A549 (cell line): ENCODE results near the gene FAM13A. TPM values are rescaled to one million over a fixed set of nuclear protein-coding genes. Genes with fewer than 3 reads are reported as not detected.
"Not testable (repeated sequence)": the region's sequence is repeated elsewhere in the genome, so short reads cannot be mapped to it uniquely, and the experiment has no call there.

ENCODE experiments used
- ATAC-seq, 2 experiments: fragments of 200-7000 bp in 1 of 2; fragments of >200 bp in 1 of 2; cut with Nextera tagmentation in 1 of 2; cut with Tn5 transposase in 1 of 2; 3 replicates each; pipeline versions ENCODE4 v1.8.0 to v1.9.1; 2018 to 2020; ENCODE audit warnings: mild to moderate bottlenecking in 1 of 2, moderate library complexity in 1 of 2
- CTCF ChIA-PET: fragments of 300-600 bp; sonication (Branson Sonifier 250); formaldehyde crosslinking; extraction: SDS; loops from one replicate; lab custom pipeline; 2021; ENCODE audit warnings: antibody characterized with exemption, inconsistent platforms; lab: Yijun Ruan, JAX
- POLR2A ChIA-PET: fragments of 350-600 bp; formaldehyde crosslinking; extraction: SDS; loops from one replicate; lab custom pipeline; 2021; ENCODE audit warnings: antibody characterized with exemption, inconsistent platforms; lab: Yijun Ruan, JAX
- DNase-seq, 2 experiments: peaks; one replicate each; pipeline versions ENCODE4 v3.0.0 to v3.0.0-alpha.2; 2011 to 2016; ENCODE audit warnings: low read depth in 1 of 2, low spot score in 1 of 2
- FAIRE-seq: peaks from 2 replicates; lab custom pipeline; 2011; peaks lifted over from hg19 to GRCh38; lab: Jason Lieb, UNC
- H3K27ac ChIP-seq, 2 experiments: fragments of >200 bp; sonication (Bioruptor Twin); formaldehyde crosslinking; 3 replicates each; pipeline ENCODE4 v1.5.1; 2016 to 2017
- H3K4me1 ChIP-seq: fragments of >200 bp; sonication (Bioruptor Twin); formaldehyde crosslinking; 3 replicates; pipeline ENCODE4 v1.6.1; 2016
- H3K4me2 ChIP-seq: fragments of >200 bp; sonication (Bioruptor Twin); formaldehyde crosslinking; 3 replicates; pipeline ENCODE4 v1.6.1; 2016
- H3K4me3 ChIP-seq: fragments of >200 bp; sonication (Bioruptor Twin); formaldehyde crosslinking; 3 replicates; pipeline ENCODE4 v1.5.1; 2016
- H3K9me3 ChIP-seq: fragments of >200 bp; sonication (Bioruptor Twin); formaldehyde crosslinking; 3 replicates; pipeline ENCODE4 v1.6.1; 2016
- BHLHE40 ChIP-seq: IDR thresholded peaks from 2 replicates; pipeline ENCODE4 v1.6.1; 2012; ENCODE audit warnings: low read depth, low read length, inconsistent platforms
- CEBPB ChIP-seq, 2 experiments: fragments of >200 bp in 1 of 2; sonication (Bioruptor Twin) in 1 of 2; formaldehyde crosslinking in 1 of 2; IDR thresholded peaks; 2 replicates each; pipeline ENCODE4 v1.6.1; 2012 to 2016
- EP300 ChIP-seq, 2 experiments: fragments of >200 bp; sonication (Bioruptor Twin); formaldehyde crosslinking; IDR thresholded peaks; 2 replicates in 1 of 2; 3 replicates in 1 of 2; pipeline ENCODE4 v1.6.1; 2016 to 2017
- FOSB ChIP-seq: fragments of 250-450 bp; sonication (Bioruptor Pico); IDR thresholded peaks from 2 replicates; pipeline ENCODE4 v1.5.0; 2020; ENCODE audit warnings: mild to moderate bottlenecking, moderate library complexity
- FOSL2 ChIP-seq, 2 experiments: fragments of 450-650 bp in 1 of 2; fragments of >200 bp in 1 of 2; sonication (Bioruptor Twin) in 1 of 2; formaldehyde crosslinking; IDR thresholded peaks; 2 replicates each; pipeline versions ENCODE4 v1.5.0 to v1.6.1; 2016 to 2020; ENCODE audit warnings: mild to moderate bottlenecking in 1 of 2, moderate library complexity in 1 of 2
- FOXS1 ChIP-seq: fragments of 250-450 bp; sonication (Bioruptor Pico); IDR thresholded peaks from 2 replicates; pipeline ENCODE4 v1.5.0; 2020; ENCODE audit warnings: mild to moderate bottlenecking, moderate library complexity
- GATA3 ChIP-seq: IDR thresholded peaks from 2 replicates; pipeline ENCODE4 v1.6.1; 2012; ENCODE audit warnings: borderline replicate concordance
- HDAC2 ChIP-seq: fragments of 200-600 bp; sonication (generic); IDR thresholded peaks from 2 replicates; pipeline ENCODE4 v1.6.1; 2016
- HEYL ChIP-seq: fragments of 250-450 bp; sonication (Bioruptor Pico); IDR thresholded peaks from 2 replicates; pipeline ENCODE4 v1.8.0; 2021; ENCODE audit warnings: mild to moderate bottlenecking, moderate library complexity
- HOXB13 ChIP-seq: fragments of 250-450 bp; sonication (Bioruptor Pico); IDR thresholded peaks from 2 replicates; pipeline ENCODE4 v1.5.0; 2020; ENCODE audit warnings: low read depth, mild to moderate bottlenecking, moderate library complexity
- HOXB5 ChIP-seq: fragments of 250-450 bp; sonication (Bioruptor Pico); IDR thresholded peaks from 2 replicates; pipeline ENCODE4 v1.5.0; 2020; ENCODE audit warnings: mild to moderate bottlenecking, moderate library complexity
- JUNB ChIP-seq: fragments of >200 bp; sonication (Bioruptor Twin); formaldehyde crosslinking; IDR thresholded peaks from 2 replicates; pipeline ENCODE4 v1.6.1; 2016
- KDM1A ChIP-seq: fragments of 200-600 bp; sonication (generic); IDR thresholded peaks from 2 replicates; pipeline ENCODE4 v1.6.1; 2016; ENCODE audit warnings: low read depth, mild to moderate bottlenecking
- MAZ ChIP-seq: fragments of 150-350 bp; IDR thresholded peaks from 2 replicates; pipeline ENCODE4 v1.6.1; 2014; ENCODE audit warnings: antibody characterized with exemption, low read depth, low read length, borderline replicate concordance
- PHF8 ChIP-seq: fragments of 200-600 bp; sonication (generic); IDR thresholded peaks from 2 replicates; pipeline ENCODE4 v1.6.1; 2016; ENCODE audit warnings: low read depth, mild to moderate bottlenecking, antibody characterized with exemption, moderate library complexity, borderline replicate concordance
- POLR2AphosphoS2 ChIP-seq: conservative IDR thresholded peaks from 2 replicates; pipeline ENCODE4 v1.6.1; 2012; ENCODE audit warnings: low read length, improper control_type of control experiment, inconsistent platforms
- RCOR1 ChIP-seq: fragments of 150-350 bp; IDR thresholded peaks from 2 replicates; pipeline ENCODE4 v1.6.1; 2014; ENCODE audit warnings: antibody characterized with exemption, low read length, low read depth
- RFX5 ChIP-seq: fragments of 450-650 bp; IDR thresholded peaks from 2 replicates; pipeline ENCODE4 v1.7.1; 2014; ENCODE audit warnings: antibody characterized with exemption, mild to moderate bottlenecking, moderate library complexity
- SMC3 ChIP-seq: fragments of >200 bp; sonication (Bioruptor Twin); formaldehyde crosslinking; IDR thresholded peaks from 3 replicates; pipeline ENCODE4 v1.6.1; 2018; ENCODE audit warnings: inconsistent platforms
- SREBF2 ChIP-seq: fragments of 450-650 bp; IDR thresholded peaks from 2 replicates; pipeline ENCODE4 v1.6.1; 2014; ENCODE audit warnings: mild to moderate bottlenecking, moderate library complexity
- ZC3H11A ChIP-seq: fragments of 450-650 bp; IDR thresholded peaks from 2 replicates; pipeline ENCODE4 v1.6.1; 2014; ENCODE audit warnings: antibody characterized with exemption, mild to moderate bottlenecking
- ZFP36 ChIP-seq: fragments of 450-650 bp; IDR thresholded peaks from 2 replicates; pipeline ENCODE4 v1.6.1; 2014; ENCODE audit warnings: borderline replicate concordance; ENCODE audit not compliant: partially characterized antibody
- ZNF302 ChIP-seq: fragments of 250-450 bp; sonication (Bioruptor Pico); IDR thresholded peaks from 2 replicates; pipeline ENCODE4 v1.9.0; 2021; ENCODE audit warnings: inconsistent platforms, mild to moderate bottlenecking, moderate library complexity
- WGBS: methylation state at CpG from one replicate; pipeline ENCODE4 v1.1.6; 2017; ENCODE audit errors: missing lambda C conversion rate; 5-methylcytosine and 5-hydroxymethylcytosine counted together
- polyA plus RNA-seq, 4 experiments: library from polyadenylated mRNA; depleted of rRNA in 3 of 4; stranded (reverse); fragments of >200 nt; fragmentation: RNase III in 1 of 4; extraction: RNeasy Plus Mini Kit Qiagen cat#74134 plus additional on column Dnase treatment in 1 of 4; gene quantifications; 2 replicates in 3 of 4; 3 replicates in 1 of 4; pipeline ENCODE4 v1.2.3, GENCODE V29; 2011 to 2017
- TF ChIP-seq, protein P1 (sequence below): fragments of >200 bp; sonication (Bioruptor Twin); formaldehyde crosslinking; IDR thresholded peaks from 2 replicates; pipeline ENCODE4 v1.6.1; 2016
- TF ChIP-seq, protein P2 (sequence below): fragments of 250-450 bp; sonication (Bioruptor Pico); IDR thresholded peaks from 2 replicates; pipeline ENCODE4 v1.5.0; 2021; ENCODE audit warnings: mild to moderate bottlenecking, moderate library complexity, borderline replicate concordance
- TF ChIP-seq, protein P3 (sequence below): fragments of >200 bp; sonication (Bioruptor Twin); formaldehyde crosslinking; IDR thresholded peaks from 3 replicates; pipeline ENCODE4 v1.6.1; 2016

Gene FAM13A
- polyA plus RNA-seq, 2 of the 4 experiments (the other 2 are of a cell fraction): 6.5 to 22.0 TPM

DNA sequence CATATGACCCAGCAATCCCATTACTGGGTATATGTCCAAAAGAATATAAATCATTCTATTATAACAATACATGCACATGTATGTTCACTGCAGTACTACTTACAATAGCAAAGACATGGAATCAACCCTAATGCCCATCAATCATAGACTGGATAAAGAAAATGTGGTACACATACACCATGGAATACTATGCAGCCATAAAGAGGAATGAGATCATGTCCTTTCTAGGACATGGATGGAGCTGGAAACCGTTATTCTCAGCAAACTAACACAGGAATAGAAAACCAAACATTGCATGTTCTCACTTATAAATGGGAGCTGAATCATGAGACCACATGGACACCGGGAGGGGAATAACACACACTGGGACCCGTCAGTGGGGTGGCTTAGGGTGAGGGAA, 152.7 kb downstream of the FAM13A start:
- WGBS: 62% methylated on average over 3 of the region's 3 CpGs
- H3K4me2 ChIP-seq, H3K27ac ChIP-seq, ATAC-seq, CTCF ChIA-PET, H3K9me3 ChIP-seq, H3K4me3 ChIP-seq, DNase-seq, H3K4me1 ChIP-seq, POLR2A ChIA-PET, FAIRE-seq: not testable (repeated sequence)

DNA sequence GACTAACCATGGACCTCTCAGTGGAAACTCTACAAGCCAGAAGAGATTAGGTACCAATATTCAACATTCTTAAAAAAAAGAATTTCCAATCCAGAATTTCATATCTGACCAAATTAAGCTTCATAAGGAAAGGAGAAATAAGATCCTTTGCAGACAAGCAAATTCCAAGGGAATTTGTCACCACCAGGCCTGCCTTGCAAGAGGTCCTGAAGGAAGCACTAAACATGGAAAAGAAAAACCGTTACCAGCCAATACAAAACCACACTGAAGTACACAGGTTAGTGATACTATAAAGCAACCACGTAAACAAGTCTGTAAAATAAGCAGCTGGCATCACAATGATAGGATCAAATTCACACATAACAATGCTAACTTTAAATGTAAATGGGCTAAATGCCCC, 156.6 kb downstream of the FAM13A start:
- Histone ChIP-seq H3K27ac (no peak overlapping the region), H3K4me3 (no peak overlapping the region), H3K9me3 (no peaks in the 10 kb centered on the region), H3K4me1 (no peaks in the 10 kb centered on the region), H3K4me2 (no peak overlapping the region)
- no peak for ATAC-seq
- FAIRE-seq: no peak
- TF ChIP-seq RCOR1 (no peak), KDM1A (no peak), SMC3 (no peak), SREBF2 (no peak), RFX5 (no peak), PHF8 (no peak), FOSB (no peak), BHLHE40 (no peak), JUNB (no peak)
- TF ChIP-seq, protein P1, sequence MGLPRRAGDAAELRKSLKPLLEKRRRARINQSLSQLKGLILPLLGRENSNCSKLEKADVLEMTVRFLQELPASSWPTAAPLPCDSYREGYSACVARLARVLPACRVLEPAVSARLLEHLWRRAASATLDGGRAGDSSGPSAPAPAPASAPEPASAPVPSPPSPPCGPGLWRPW: no peak
- ChIA-PET POLR2A (no interaction called here), CTCF (interaction anchor here (0.5 to 1.6 kb wide), 3 partner anchors 16 to 55 kb away, joined by 3 read pairs; no protein-coding TSS in a partner anchor)
- DNase-seq: no peak
- WGBS: 57% methylated on average over 2 of the region's 2 CpGs

DNA sequence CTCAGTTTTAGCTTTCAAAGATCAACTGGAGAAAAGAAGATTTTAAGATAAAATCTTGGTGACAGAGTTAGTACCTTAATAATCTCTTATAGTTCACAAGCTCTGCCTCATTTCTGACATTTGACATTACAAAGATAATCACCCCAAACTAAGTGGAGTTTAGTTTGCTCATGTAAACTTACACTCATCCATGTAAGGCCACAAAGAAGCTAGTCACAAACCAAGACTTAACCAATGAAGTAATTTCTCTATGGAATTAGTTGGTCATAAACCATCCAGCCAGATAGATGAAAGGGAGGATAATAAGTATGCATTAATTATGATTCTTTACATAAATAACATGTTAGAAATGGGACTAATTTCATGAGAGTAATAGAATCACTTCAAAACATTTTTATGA, 159.2 kb downstream of the FAM13A start:
- no peak for DNase-seq
- Histone ChIP-seq H3K4me1 (no peaks in the 10 kb centered on the region), H3K4me3 (no peak overlapping the region), H3K27ac (no peak overlapping the region), H3K4me2 (no peak overlapping the region), H3K9me3 (no peaks in the 10 kb centered on the region)
- TF ChIP-seq CEBPB (IDR thresholded peaks at IDR 0.05): no peak
- no peak for TF ChIP-seq HOXB5 (CRISPR knock-in tag)
- TF ChIP-seq EP300 (IDR thresholded peaks at IDR 0.05): no peak
- no peak for TF ChIP-seq GATA3
- TF ChIP-seq HDAC2: no peak
- TF ChIP-seq ZNF302 (CRISPR knock-in tag): no peak
- TF ChIP-seq, protein P2, sequence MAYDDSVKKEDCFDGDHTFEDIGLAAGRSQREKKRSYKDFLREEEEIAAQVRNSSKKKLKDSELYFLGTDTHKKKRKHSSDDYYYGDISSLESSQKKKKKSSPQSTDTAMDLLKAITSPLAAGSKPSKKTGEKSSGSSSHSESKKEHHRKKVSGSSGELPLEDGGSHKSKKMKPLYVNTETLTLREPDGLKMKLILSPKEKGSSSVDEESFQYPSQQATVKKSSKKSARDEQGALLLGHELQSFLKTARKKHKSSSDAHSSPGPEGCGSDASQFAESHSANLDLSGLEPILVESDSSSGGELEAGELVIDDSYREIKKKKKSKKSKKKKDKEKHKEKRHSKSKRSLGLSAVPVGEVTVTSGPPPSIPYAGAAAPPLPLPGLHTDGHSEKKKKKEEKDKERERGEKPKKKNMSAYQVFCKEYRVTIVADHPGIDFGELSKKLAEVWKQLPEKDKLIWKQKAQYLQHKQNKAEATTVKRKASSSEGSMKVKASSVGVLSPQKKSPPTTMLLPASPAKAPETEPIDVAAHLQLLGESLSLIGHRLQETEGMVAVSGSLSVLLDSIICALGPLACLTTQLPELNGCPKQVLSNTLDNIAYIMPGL (CRISPR knock-in tag): no peak
- TF ChIP-seq MAZ: no peak
- TF ChIP-seq HEYL: no peak
- no peak for TF ChIP-seq FOXS1 (CRISPR knock-in tag)
- TF ChIP-seq HOXB13: no peak
- TF ChIP-seq ZC3H11A: no peak
- no peak for TF ChIP-seq RFX5
- TF ChIP-seq, protein P3, sequence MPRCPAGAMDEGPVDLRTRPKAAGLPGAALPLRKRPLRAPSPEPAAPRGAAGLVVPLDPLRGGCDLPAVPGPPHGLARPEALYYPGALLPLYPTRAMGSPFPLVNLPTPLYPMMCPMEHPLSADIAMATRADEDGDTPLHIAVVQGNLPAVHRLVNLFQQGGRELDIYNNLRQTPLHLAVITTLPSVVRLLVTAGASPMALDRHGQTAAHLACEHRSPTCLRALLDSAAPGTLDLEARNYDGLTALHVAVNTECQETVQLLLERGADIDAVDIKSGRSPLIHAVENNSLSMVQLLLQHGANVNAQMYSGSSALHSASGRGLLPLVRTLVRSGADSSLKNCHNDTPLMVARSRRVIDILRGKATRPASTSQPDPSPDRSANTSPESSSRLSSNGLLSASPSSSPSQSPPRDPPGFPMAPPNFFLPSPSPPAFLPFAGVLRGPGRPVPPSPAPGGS: no peak
- no peak for TF ChIP-seq FOSL2 (IDR thresholded peaks at IDR 0.05)
- no peak for TF ChIP-seq FOSL2 (CRISPR knock-in tag; IDR thresholded peaks at IDR 0.05)
- no peak for TF ChIP-seq ZFP36
- no peak for TF ChIP-seq POLR2AphosphoS2
- POLR2A ChIA-PET: no interaction called here
- ATAC-seq: no peak
- FAIRE-seq: no peak
- CTCF ChIA-PET: no interaction called here
